ENCODE results near the gene PRKG1. TPM values are rescaled to one million over a fixed set of nuclear protein-coding genes. Genes with fewer than 3 reads are reported as not detected.

Gene PRKG1
- total RNA-seq, 1 experiment from 2014 or later = 10.4 TPM

DNA sequence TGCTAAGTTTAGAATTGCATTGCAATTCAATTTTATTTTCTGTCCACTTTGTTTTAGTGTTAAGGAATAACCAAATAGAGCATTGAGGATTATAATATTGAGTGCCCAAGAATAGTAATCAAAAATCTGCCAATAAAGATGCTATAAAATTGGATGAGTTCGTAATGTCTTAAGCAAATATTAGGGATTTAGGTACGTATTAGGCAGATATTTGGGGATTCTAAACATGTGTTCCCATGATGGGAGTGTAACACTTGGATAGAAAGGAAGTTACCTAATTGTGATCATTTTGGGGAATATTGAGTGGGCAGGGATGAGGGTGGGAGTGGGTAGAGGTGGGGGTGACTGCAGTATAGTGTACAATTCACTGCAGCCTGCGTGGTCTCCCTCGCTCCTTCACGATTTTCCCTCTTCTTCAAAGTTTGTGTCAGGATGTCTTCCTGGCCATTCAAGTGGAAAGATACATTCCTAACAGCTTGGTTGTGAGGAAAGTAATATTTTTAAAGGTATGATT lies 1.3 kb upstream of the PRKG1 start:
- Histone ChIP-seq H3K9ac (ENCODE audit: extremely low read depth, insufficient read length, low read length) (no peak overlapping the region), H2AK5ac (ENCODE audit: insufficient read length, low read length) (no peak overlapping the region), H2BK5ac (ENCODE audit: insufficient read length, low read length) (no peak overlapping the region), H3T11ph (ENCODE audit: low read length) (no peak overlapping the region), H4K8ac (replicated peaks; ENCODE audit: insufficient read length, low read depth, low read length) (no peak overlapping the region), H3K27me3 (ENCODE audit: insufficient read depth, low read length) (no peaks in the 10 kb centered on the region; the same call in 1 of the 2 replicates), H3K9me3 (ENCODE audit: control insufficient read depth, low read depth, low read length) (no peaks in the 10 kb centered on the region), H3K79me1 (ENCODE audit: insufficient read depth, low read depth, low read length, poor library complexity, severe bottlenecking) (no peaks in the 10 kb centered on the region), H2BK20ac (ENCODE audit: low read depth, low read length, poor library complexity, severe bottlenecking) (no peak overlapping the region), H4K91ac (ENCODE audit: insufficient read length, low read depth, low read length) (no peak overlapping the region), H3K4me2 (ENCODE audit: insufficient read depth, insufficient read length, low read length) (peak overlapping the region; percentile 78), H3K79me2 (ENCODE audit: insufficient read depth, low read length) (no peaks in the 10 kb centered on the region), H2AFZ (ENCODE audit: low read length) (no peak overlapping the region), H2BK120ac (ENCODE audit: low read depth, low read length, poor library complexity, severe bottlenecking) (no peak overlapping the region), H3K23me2 (ENCODE audit: insufficient read length, low read depth, low read length, poor library complexity, severe bottlenecking) (peaks cover 17% of the 10 kb centered on the region), H4K20me1 (ENCODE audit: control insufficient read depth, insufficient read depth, insufficient read length) (no peaks in the 10 kb centered on the region), H3K18ac (ENCODE audit: insufficient read length, low read depth, low read length) (no peak overlapping the region), H3K23ac (ENCODE audit: insufficient read length, low read depth, low read length) (no peak overlapping the region), H2BK15ac (ENCODE audit: low read depth, low read length) (no peak overlapping the region), H3K14ac (ENCODE audit: insufficient read depth, low read length) (no peak overlapping the region), H3K4me1 (ENCODE audit: insufficient read depth, low read length) (peaks cover 6% of the 10 kb centered on the region), H3K27ac (ENCODE audit: insufficient read length, low read depth, low read length) (no peak overlapping the region), H4K5ac (ENCODE audit: insufficient read length, low read depth, low read length) (no peak overlapping the region), H3K56ac (ENCODE audit: insufficient read length, low read depth, low read length) (no peak overlapping the region), H3K4ac (ENCODE audit: low read depth, low read length) (no peak overlapping the region), H2BK12ac (ENCODE audit: insufficient read length, low read depth, low read length) (no peak overlapping the region)
- Mint-ChIP-seq H3K36me3 (ENCODE audit: insufficient read depth in 1 of 3, low read depth in 3 of 3) (no peaks in the 10 kb centered on the region; a peak in 1 of 7 replicates), H3K27ac (no peak overlapping the region; a peak in 1 of 7 replicates), H3K4me1 (peaks cover 25 to 28% of the 10 kb centered on the region in 2 experiments), H3K9me3 (no peaks in the 10 kb centered on the region), H3K4me3 (peak overlapping the region; percentile 93 to 94), H3K27me3 (ENCODE audit: low read depth) (peaks cover 38% of the 10 kb centered on the region)
- TF ChIP-seq, protein P1, sequence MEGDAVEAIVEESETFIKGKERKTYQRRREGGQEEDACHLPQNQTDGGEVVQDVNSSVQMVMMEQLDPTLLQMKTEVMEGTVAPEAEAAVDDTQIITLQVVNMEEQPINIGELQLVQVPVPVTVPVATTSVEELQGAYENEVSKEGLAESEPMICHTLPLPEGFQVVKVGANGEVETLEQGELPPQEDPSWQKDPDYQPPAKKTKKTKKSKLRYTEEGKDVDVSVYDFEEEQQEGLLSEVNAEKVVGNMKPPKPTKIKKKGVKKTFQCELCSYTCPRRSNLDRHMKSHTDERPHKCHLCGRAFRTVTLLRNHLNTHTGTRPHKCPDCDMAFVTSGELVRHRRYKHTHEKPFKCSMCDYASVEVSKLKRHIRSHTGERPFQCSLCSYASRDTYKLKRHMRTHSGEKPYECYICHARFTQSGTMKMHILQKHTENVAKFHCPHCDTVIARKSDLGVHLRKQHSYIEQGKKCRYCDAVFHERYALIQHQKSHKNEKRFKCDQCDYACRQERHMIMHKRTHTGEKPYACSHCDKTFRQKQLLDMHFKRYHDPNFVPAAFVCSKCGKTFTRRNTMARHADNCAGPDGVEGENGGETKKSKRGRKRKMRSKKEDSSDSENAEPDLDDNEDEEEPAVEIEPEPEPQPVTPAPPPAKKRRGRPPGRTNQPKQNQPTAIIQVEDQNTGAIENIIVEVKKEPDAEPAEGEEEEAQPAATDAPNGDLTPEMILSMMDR (conservative IDR thresholded peaks at IDR 0.05) = no peak
- DNase-seq = no peak
- WGBS (ENCODE audit: extremely low coverage, insufficient read length, low lambda C conversion rate) = no CpG with 5 or more reads among the region's 5 CpGs

Data from H9 (cell line).